Measurements from ENCODE around the gene EYS.
"Not testable (repeated sequence)": the region's sequence is repeated elsewhere in the genome, so short reads cannot be mapped to it uniquely, and the experiment has no call there.

EYS gene

GRCh38 chr6:64301307-64302236 is 1405.5 kb downstream of the EYS start:
- DNase-seq (ENCODE audit: low read depth), result no peak

GRCh38 chr6:64299176-64299575 is 1407.8 kb downstream of the EYS start:
- DNase-seq (ENCODE audit: low read depth), result no peak

- no peak for DNase-seq (ENCODE audit: low read depth)
These were observed 1413.0 kb downstream of the EYS start for GRCh38 chr6:64294034-64294433.

- no peak for DNase-seq (ENCODE audit: low read depth)
These were observed 1413.7 kb downstream of the EYS start for GRCh38 chr6:64293298-64293697.

GRCh38 chr6:64290867-64291266 is 1416.2 kb downstream of the EYS start:
- no peak for DNase-seq (ENCODE audit: low read depth)

GRCh38 chr6:64289931-64290330 is 1417.1 kb downstream of the EYS start:
- DNase-seq (ENCODE audit: low read depth), result no peak

GRCh38 chr6:64288351-64288750 is 1418.7 kb downstream of the EYS start:
- no peak for DNase-seq (ENCODE audit: low read depth)

GRCh38 chr6:64281167-64281566 is 1425.9 kb downstream of the EYS start:
- no peak for DNase-seq (ENCODE audit: low read depth)

GRCh38 chr6:64280569-64280968 is 1426.5 kb downstream of the EYS start:
- DNase-seq (ENCODE audit: low read depth), result no peak

GRCh38 chr6:64270083-64270482 is 1436.9 kb downstream of the EYS start:
- no peak for DNase-seq (ENCODE audit: low read depth)

- no peak for DNase-seq (ENCODE audit: low read depth)
These were observed 1440.6 kb downstream of the EYS start for GRCh38 chr6:64266351-64266821.

- DNase-seq (ENCODE audit: low read depth), result no peak
These were observed 1443.2 kb downstream of the EYS start for GRCh38 chr6:64263778-64264177.

GRCh38 chr6:64259372-64259771 is 1447.7 kb downstream of the EYS start:
- DNase-seq (ENCODE audit: low read depth), result no peak

- no peak for DNase-seq (ENCODE audit: low read depth)
These were observed 1448.3 kb downstream of the EYS start for GRCh38 chr6:64258752-64259151.

- DNase-seq (ENCODE audit: low read depth), result no peak
These were observed 1448.7 kb downstream of the EYS start for GRCh38 chr6:64258302-64258701.

- DNase-seq (ENCODE audit: low read depth), result no peak
These were observed 1449.4 kb downstream of the EYS start for GRCh38 chr6:64257586-64257985.

GRCh38 chr6:64256483-64256882 is 1450.5 kb downstream of the EYS start:
- DNase-seq (ENCODE audit: low read depth), result no peak

- DNase-seq (ENCODE audit: low read depth), result no peak
These were observed 1452.0 kb downstream of the EYS start for GRCh38 chr6:64255000-64255399.

- no peak for DNase-seq (ENCODE audit: low read depth)
These were observed 1452.5 kb downstream of the EYS start for GRCh38 chr6:64254558-64254957.

- DNase-seq (ENCODE audit: low read depth), result no peak
These were observed 1454.8 kb downstream of the EYS start for GRCh38 chr6:64252256-64252655.

- DNase-seq (ENCODE audit: low read depth), result no peak
These were observed 1456.9 kb downstream of the EYS start for GRCh38 chr6:64250126-64250525.

GRCh38 chr6:64249115-64249514 is 1457.9 kb downstream of the EYS start:
- no peak for DNase-seq (ENCODE audit: low read depth)

GRCh38 chr6:64243618-64244017 is 1463.4 kb downstream of the EYS start:
- DNase-seq (ENCODE audit: low read depth), result no peak

- DNase-seq (ENCODE audit: low read depth), result not testable (repeated sequence)
These were observed 1468.1 kb downstream of the EYS start for GRCh38 chr6:64238908-64239307.
